GM12864 (cell line): ENCODE data around the gene WSCD1.

Experiments used
- DNase-seq: peaks from one replicate; pipeline ENCODE4 v3.0.0-alpha.2; 2011; ENCODE audit warnings: low read depth
- H3K4me3 ChIP-seq: 2 replicates; pipeline ENCODE4 v1.5.1; 2011; ENCODE audit warnings: mild to moderate bottlenecking, low read depth, low read length, control low read depth
- CTCF ChIP-seq: IDR thresholded peaks from 2 replicates; pipeline ENCODE4 v1.5.1; 2011; ENCODE audit warnings: low read depth, mild to moderate bottlenecking, moderate library complexity, low read length, control low read depth, inconsistent platforms; ENCODE audit errors: missing control alignments

The WSCD1 gene

GRCh38 chr17:6056104-6056503 lies 14.1 kb upstream of the WSCD1 start:
- no peak for DNase-seq
- TF ChIP-seq CTCF = no peak
- no peak overlapping the region for H3K4me3 ChIP-seq

DNA sequence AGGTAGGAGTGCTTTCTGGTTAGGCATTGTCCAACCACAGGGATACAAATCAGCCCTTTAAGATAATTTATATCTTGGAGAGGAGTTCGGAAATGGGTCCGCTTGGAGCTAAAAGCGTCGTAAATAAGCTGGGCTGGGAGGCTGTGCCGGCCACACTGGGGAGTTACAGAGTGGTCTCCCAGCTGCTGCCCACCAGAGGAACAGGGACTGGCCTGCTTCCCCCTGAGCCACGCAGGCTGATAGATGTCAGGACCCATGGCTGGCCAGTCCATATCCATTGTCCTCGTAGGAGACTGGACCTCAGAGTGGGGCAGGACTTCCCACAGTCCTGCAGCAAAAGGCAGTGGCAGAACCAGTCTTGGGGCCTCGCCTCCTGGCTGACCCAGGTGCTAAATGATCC lies 12.6 kb upstream of the WSCD1 start:
- TF ChIP-seq CTCF = no peak
- H3K4me3 ChIP-seq = no peak overlapping the region
- no peak for DNase-seq

GRCh38 chr17:6059406-6059805 lies 10.8 kb upstream of the WSCD1 start:
- no peak overlapping the region for H3K4me3 ChIP-seq
- no peak for DNase-seq
- TF ChIP-seq CTCF = no peak

GRCh38 chr17:6061290-6061689 lies 8.9 kb upstream of the WSCD1 start:
- H3K4me3 ChIP-seq = no peak overlapping the region
- no peak for TF ChIP-seq CTCF
- DNase-seq = no peak

- no peak overlapping the region for H3K4me3 ChIP-seq
- no peak for DNase-seq
- TF ChIP-seq CTCF = no peak
Observed at GRCh38 chr17:6064868-6065267, 5.3 kb upstream of the WSCD1 start.

- TF ChIP-seq CTCF = no peak
Observed at GRCh38 chr17:6065351-6065750, 4.8 kb upstream of the WSCD1 start.

DNA sequence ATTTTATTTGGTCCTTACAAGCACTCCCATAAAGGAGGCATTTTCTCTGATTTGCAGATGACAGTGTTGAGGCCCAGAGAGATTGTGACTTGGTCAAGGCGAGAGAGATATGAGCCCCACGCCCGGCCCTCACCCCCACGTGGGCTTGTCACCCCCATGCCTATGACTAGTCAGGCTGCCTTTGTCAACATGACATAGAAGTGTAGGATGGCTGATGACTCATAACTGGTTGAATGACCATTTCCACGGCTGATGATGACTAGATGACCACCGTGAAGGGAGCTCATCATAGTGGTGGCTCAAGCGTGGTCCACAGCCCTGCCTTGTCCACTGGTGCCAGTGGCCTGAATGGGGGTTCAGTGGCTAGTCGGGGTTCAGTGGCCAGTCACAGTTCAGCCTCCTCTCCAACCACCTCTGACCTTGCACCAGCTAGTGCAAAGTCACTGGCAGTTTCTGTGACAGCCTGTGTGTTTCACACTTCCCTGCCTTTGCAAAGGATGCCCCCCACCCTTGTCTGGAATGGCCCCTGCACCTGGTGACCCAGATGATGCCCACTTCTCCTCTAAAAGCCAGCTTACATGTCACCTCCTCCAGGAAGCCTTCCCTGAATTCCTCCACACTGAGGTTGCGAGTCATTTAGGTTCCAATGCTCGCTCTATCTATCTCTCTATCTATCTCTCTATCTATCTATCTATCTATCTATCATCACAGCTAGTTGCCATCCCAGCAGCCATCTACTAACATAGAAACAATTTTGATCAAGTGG lies 3.8 kb upstream of the WSCD1 start:
- H3K4me3 ChIP-seq = no peak overlapping the region
- TF ChIP-seq CTCF = no peak
- DNase-seq = no peak

More at GRCh38 chr17:6065351-6065750, 4.8 kb upstream of the WSCD1 start:
- no peak overlapping the region for H3K4me3 ChIP-seq
- no peak for DNase-seq
